K562 (cell line): ENCODE measurements around the gene NR2F2. TPM values are rescaled to one million over a fixed set of nuclear protein-coding genes. Genes with fewer than 3 reads are reported as not detected.

ENCODE experiments used
- ARID4B ChIP-seq: sonication (generic); formaldehyde crosslinking; IDR thresholded peaks from 2 replicates; pipeline ENCODE4 v1.8.0; 2022; ENCODE audit warnings: mild to moderate bottlenecking, missing genetic modification reagents
- BACH1 ChIP-seq: fragments of 200-800 bp; sonication (Bioruptor generic); IDR thresholded peaks from 2 replicates; pipeline ENCODE4 v1.6.1; 2016; ENCODE audit warnings: missing genetic modification characterization, missing compliant biosample characterization
- C11orf30 ChIP-seq: fragments of 450-650 bp; IDR thresholded peaks from 2 replicates; pipeline ENCODE4 v1.6.1; 2016; ENCODE audit warnings: low read depth, mild to moderate bottlenecking
- ELF2 ChIP-seq: fragments of 250-450 bp; sonication (Bioruptor Pico); IDR thresholded peaks from 2 replicates; pipeline ENCODE4 v1.5.0; 2021; ENCODE audit warnings: mild to moderate bottlenecking
- ETS2 ChIP-seq: IDR thresholded peaks from 2 replicates; pipeline ENCODE4 v1.6.1; 2016; ENCODE audit warnings: borderline replicate concordance, missing genetic modification characterization, mild to moderate bottlenecking, moderate library complexity, missing compliant biosample characterization; ENCODE audit not compliant: poor library complexity, severe bottlenecking
- HDAC6 ChIP-seq: IDR thresholded peaks from 2 replicates; pipeline ENCODE4 v1.6.1; 2012; ENCODE audit warnings: low read depth, mild to moderate bottlenecking, control low read depth, inconsistent platforms, low read length, moderate library complexity
- HIVEP1 ChIP-seq: fragments of 250-450 bp; sonication (Bioruptor Pico); IDR thresholded peaks from 2 replicates; pipeline ENCODE4 v1.4.0; 2020; ENCODE audit warnings: mild to moderate bottlenecking
- MTA2 ChIP-seq: fragments of 450-650 bp; IDR thresholded peaks from 2 replicates; pipeline ENCODE4 v1.6.1; 2016; ENCODE audit warnings: low read depth
- NEUROD1 ChIP-seq: fragments of 150-350 bp; IDR thresholded peaks from 2 replicates; pipeline ENCODE4 v1.6.1; 2014; ENCODE audit warnings: borderline replicate concordance, low read length, low read depth; ENCODE audit not compliant: partially characterized antibody
- NR2F6 ChIP-seq: fragments of 450-650 bp; formaldehyde crosslinking; IDR thresholded peaks from 2 replicates; pipeline ENCODE4 v1.4.0; 2020; ENCODE audit warnings: mild to moderate bottlenecking
- SPI1 ChIP-seq: IDR thresholded peaks from 2 replicates; pipeline ENCODE4 v1.6.1; 2011; ENCODE audit warnings: low read depth, low read length, control low read depth, borderline replicate concordance
- XRCC5 ChIP-seq: fragments of 200-400 bp; formaldehyde crosslinking; IDR thresholded peaks from 2 replicates; pipeline ENCODE4 v1.6.1; 2017; ENCODE audit warnings: low read depth, mild to moderate bottlenecking, low read length
- ZNF124 ChIP-seq: sonication (generic); formaldehyde crosslinking; IDR thresholded peaks from 2 replicates; pipeline ENCODE4 v1.8.1; 2022; ENCODE audit warnings: missing genetic modification reagents
- ZNF146 ChIP-seq: IDR thresholded peaks from one replicate; pipeline ENCODE4 v1.6.1; 2018; ENCODE audit warnings: missing compliant biosample characterization; ENCODE audit not compliant: unreplicated experiment
- ZNF224 ChIP-seq: sonication (generic); formaldehyde crosslinking; IDR thresholded peaks from 2 replicates; pipeline ENCODE4 v1.8.0; 2022; ENCODE audit warnings: mild to moderate bottlenecking, missing genetic modification reagents
- ZNF274 ChIP-seq: IDR thresholded peaks from 2 replicates; pipeline ENCODE4 v1.6.1; 2011; ENCODE audit warnings: low read depth, mild to moderate bottlenecking, low read length, moderate library complexity, borderline replicate concordance
- ZNF3 ChIP-seq: fragments of 250-450 bp; sonication (Bioruptor Pico); IDR thresholded peaks from 2 replicates; pipeline ENCODE4 v1.5.0; 2021; ENCODE audit warnings: mild to moderate bottlenecking, moderate library complexity
- ZNF384 ChIP-seq: IDR thresholded peaks from 2 replicates; pipeline ENCODE4 v1.6.1; 2012; ENCODE audit warnings: low read depth, low read length, improper control_type of control experiment
- ZNF592 ChIP-seq: fragments of 450-650 bp; IDR thresholded peaks from 2 replicates; pipeline ENCODE4 v1.6.1; 2017; ENCODE audit warnings: antibody characterized with exemption, mild to moderate bottlenecking
- ZZZ3 ChIP-seq: fragments of 450-650 bp; IDR thresholded peaks from 2 replicates; pipeline ENCODE4 v1.6.1; 2016; ENCODE audit warnings: antibody characterized with exemption, mild to moderate bottlenecking, moderate library complexity
- polyA plus RNA-seq, 8 experiments: library from polyadenylated mRNA; depleted of rRNA in 4 of 8; stranded (reverse) in 5 of 8; unstranded in 3 of 8; fragments of >200 nt; fragmentation: Nextera tagmentation in 2 of 8; fragmentation: Illumina TruSeq in 1 of 8; extraction: Ambion mirVana in 2 of 8; extraction: Trizol in 1 of 8; gene quantifications; 2 replicates each; pipeline versions ENCODE4 v1.2.1 to v1.2.3, GENCODE V29; 2011 to 2014; ENCODE audit warnings: inconsistent platforms in 1 of 8, missing spikeins in 1 of 8
- total RNA-seq, 7 experiments: library from RNA; depleted of rRNA in 6 of 7; stranded (reverse); fragments of >200 nt in 6 of 7; fragmentation: Illumina TruSeq in 2 of 7; extraction: Trizol in 2 of 7; gene quantifications; 2 replicates each; pipeline versions ENCODE4 v1.2.1 to v1.2.3, GENCODE V29; 2011 to 2021; ENCODE audit warnings: low replicate concordance in 1 of 7

NR2F2 gene
- total and polyA plus RNA-seq, 9 of the 15 experiments (the other 6 are each of a cell fraction or from before 2014, with no cell fraction given): 6.0 to 51.8 (median 11.1) TPM

GRCh38 chr15:96356494-96357455, 26.3 kb downstream of the NR2F2 start (continued):
- TF ChIP-seq ZNF3: no peak
- TF ChIP-seq ZZZ3: no peak
- TF ChIP-seq ARID4B (CRISPR knock-in tag): peak; percentile 78
- TF ChIP-seq C11orf30: peak; percentile 67
- no peak for TF ChIP-seq HIVEP1 (CRISPR knock-in tag)
- no peak for TF ChIP-seq NR2F6 (CRISPR knock-in tag)
- TF ChIP-seq ELF2: no peak
- TF ChIP-seq HDAC6: no peak
- no peak for TF ChIP-seq BACH1 (tag)
- peak; percentile 64; the same call in 1 of the 2 replicates for TF ChIP-seq XRCC5
- no peak for TF ChIP-seq ZNF146 (CRISPR knock-in tag)
- TF ChIP-seq ZNF384: peak; percentile 11; the same call in 1 of the 2 replicates
- TF ChIP-seq ZNF274: no peak
- no peak for TF ChIP-seq ZNF124 (CRISPR knock-in tag)
- no peak for TF ChIP-seq SPI1
- no peak for TF ChIP-seq ZNF592
- no peak for TF ChIP-seq NEUROD1
- no peak for TF ChIP-seq ETS2 (tag)
- TF ChIP-seq ZNF224 (CRISPR knock-in tag): no peak
- TF ChIP-seq MTA2: peak; percentile 5; the same call in 1 of the 2 replicates
